ENCODE data around the gene RNGTT.

- TF ChIP-seq POLR2AphosphoS5 (IDR thresholded peaks at IDR 0.05; ENCODE audit: borderline replicate concordance, low read depth, low read length) (no peak), EZH2 (IDR thresholded peaks at IDR 0.05) (no peak), FOXP2 (optimal IDR thresholded peaks at IDR 0.05; ENCODE audit: control extremely low read depth, extremely low read length, insufficient read depth) (no peak)
Measured at GRCh38 chr6:88626460-88626859, 337.0 kb downstream of the RNGTT start.
